B cell (primary cell): Measurements from ENCODE around the gene SCGB2B2. TPM values are rescaled to one million over a fixed set of nuclear protein-coding genes. Genes with fewer than 3 reads are reported as not detected.

Experiments
- ATAC-seq: fragments of 200-7000 bp; cut with Tn5 transposase; one replicate; pipeline ENCODE4 v1.10.0; 2021; ENCODE audit warnings: low read depth, mild to moderate bottlenecking, moderate number of reproducible peaks, moderate library complexity
- CTCF ChIA-PET: fragments of 350-600 bp; sonication (Branson Sonifier 250); formaldehyde crosslinking; loops from one replicate; lab custom pipeline; 2021; ENCODE audit warnings: antibody characterized with exemption, inconsistent platforms; lab: Charles Lee
- POLR2A ChIA-PET: fragments of 350-600 bp; sonication (Branson Sonifier 250); formaldehyde crosslinking; loops from one replicate; lab custom pipeline; 2021; ENCODE audit warnings: antibody characterized with exemption; lab: Charles Lee
- DNase-seq: peaks from one replicate; pipeline ENCODE4 v3.0.0; 2013
- H2AFZ ChIP-seq: 2 replicates; pipeline ENCODE4 v1.6.1; 2012; ENCODE audit warnings: mild to moderate bottlenecking, low read depth, low read length; ENCODE audit not compliant: insufficient read depth, poor library complexity, severe bottlenecking
- H3K27ac ChIP-seq, 2 donors: 1 replicate in 1 of 2; 2 replicates in 1 of 2; pipeline ENCODE4 v1.5.1; 2012 to 2013; ENCODE audit warnings: low read length in 2 of 2, mild to moderate bottlenecking in 2 of 2, moderate library complexity in 1 of 2
- H3K27me3 ChIP-seq, 4 experiments: fragments of 200-600 bp in 1 of 4; sonication (generic) in 1 of 4; replicated peaks in 1 of 4; 1 replicate in 2 of 4; 2 replicates in 2 of 4; pipeline versions ENCODE4 v1.6.1 to v1.7.0; 2013 to 2016; ENCODE audit warnings: low read length in 3 of 4, mild to moderate bottlenecking in 2 of 4, mixed read lengths in 1 of 4, moderate library complexity in 1 of 4; ENCODE audit not compliant: insufficient read depth in 4 of 4, control insufficient read depth in 3 of 4; ENCODE audit errors: control extremely low read depth in 1 of 4
- H3K36me3 ChIP-seq, 2 experiments: replicated peaks in 1 of 2; 1 replicate in 1 of 2; 2 replicates in 1 of 2; pipeline versions ENCODE4 v1.6.1 to v1.7.1; 2013; ENCODE audit warnings: low read length in 1 of 2; ENCODE audit not compliant: insufficient read depth in 2 of 2, control insufficient read depth in 1 of 2; ENCODE audit errors: control extremely low read depth in 1 of 2, extremely low read depth in 1 of 2
- H3K4me1 ChIP-seq, 2 donors: fragments of 200-600 bp in 1 of 2; sonication (generic) in 1 of 2; 1 replicate in 1 of 2; 2 replicates in 1 of 2; pipeline versions ENCODE4 v1.5.1 to v1.6.1; 2013 to 2017; ENCODE audit warnings: low read length in 2 of 2; ENCODE audit not compliant: control insufficient read depth in 2 of 2, insufficient read depth in 2 of 2
- H3K4me2 ChIP-seq: replicated peaks from 2 replicates; pipeline ENCODE3; 2012; ENCODE audit warnings: mild to moderate bottlenecking, low read depth, low read length; ENCODE audit not compliant: poor library complexity, severe bottlenecking
- H3K4me3 ChIP-seq, 5 experiments: fragments of 200-600 bp in 1 of 5; sonication (generic) in 1 of 5; 1 replicate in 3 of 5; 2 replicates in 2 of 5; pipeline versions ENCODE4 v1.5.1 to v1.7.0; 2011 to 2016; ENCODE audit warnings: low read length in 4 of 5, mild to moderate bottlenecking in 4 of 5, low read depth in 2 of 5, control low read depth in 1 of 5, moderate library complexity in 1 of 5; ENCODE audit not compliant: insufficient read depth in 1 of 5; ENCODE audit errors: control extremely low read depth in 1 of 5, extremely low read depth in 1 of 5
- H3K79me2 ChIP-seq: fragments of 200-600 bp; sonication (generic); one replicate; pipeline ENCODE4 v1.6.0; 2016; ENCODE audit warnings: low read length; ENCODE audit not compliant: control insufficient read depth, insufficient read depth
- H3K9ac ChIP-seq: fragments of 200-600 bp; sonication (generic); 2 replicates; pipeline ENCODE4 v1.6.1; 2017; ENCODE audit warnings: mild to moderate bottlenecking, low read length, moderate library complexity
- H3K9me3 ChIP-seq, 3 donors: one replicate each; pipeline versions ENCODE4 v1.6.1 to v1.7.1; 2013; ENCODE audit warnings: low read length in 2 of 3; ENCODE audit not compliant: control insufficient read depth in 2 of 3, insufficient read depth in 1 of 3; ENCODE audit errors: control extremely low read depth in 1 of 3
- H4K20me1 ChIP-seq: 2 replicates; pipeline ENCODE4 v1.6.0; 2012; ENCODE audit warnings: mild to moderate bottlenecking, low read length; ENCODE audit not compliant: insufficient read depth, control insufficient read depth, poor library complexity, severe bottlenecking
- H3K27ac Mint-ChIP-seq: one replicate; pipeline ENCODE4 v1.8.0; 2021; ENCODE audit warnings: mixed read lengths
- H3K27me3 Mint-ChIP-seq: one replicate; pipeline ENCODE4 v1.8.0; 2021; ENCODE audit warnings: mixed read lengths
- H3K4me1 Mint-ChIP-seq: one replicate; pipeline ENCODE4 v1.8.0; 2021; ENCODE audit warnings: mixed read lengths
- H3K4me3 Mint-ChIP-seq: one replicate; pipeline ENCODE4 v1.8.0; 2021; ENCODE audit warnings: mixed read lengths
- H3K9me3 Mint-ChIP-seq: one replicate; pipeline ENCODE4 v1.8.0; 2022; ENCODE audit warnings: mixed read lengths; ENCODE audit not compliant: insufficient read depth
- CTCF ChIP-seq: fragments of 200-600 bp; IDR thresholded peaks from one replicate; pipeline ENCODE4 v1.8.0; 2022; ENCODE audit warnings: antibody characterized with exemption, mild to moderate bottlenecking
- EZH2 ChIP-seq: IDR thresholded peaks from 2 replicates; pipeline ENCODE4 v1.6.1; 2012; ENCODE audit warnings: borderline replicate concordance, low read depth, mild to moderate bottlenecking, moderate library complexity, low read length; ENCODE audit not compliant: insufficient read depth, poor library complexity, severe bottlenecking
- WGBS: methylation state at CpG from one replicate; pipeline ENCODE4 v1.1.5; 2013; ENCODE audit warnings: missing lambda C conversion rate; ENCODE audit not compliant: insufficient coverage; 5-methylcytosine and 5-hydroxymethylcytosine counted together
- intact Hi-C: fragments of 100-400 bp; cut with micrococcal nuclease; formaldehyde crosslinking; loops from one replicate; pipeline ENCODE4 v1.10.0; 2022
- polyA plus RNA-seq: library from polyadenylated mRNA; depleted of rRNA; stranded (reverse); fragments of >200 nt; gene quantifications from 2 replicates; pipeline ENCODE4 v1.2.3, GENCODE V29; 2012
- total RNA-seq, 2 donors: library from RNA; stranded (reverse); fragments of 120-200 nt in 1 of 2; gene quantifications; 1 replicate in 1 of 2; 2 replicates in 1 of 2; pipeline versions ENCODE4 v1.2.3 to v1.2.4, GENCODE V29; 2013 to 2022

Gene SCGB2B2
- total and polyA plus RNA-seq, 2 donors (not counting 1 experiment from before 2014, with no cell fraction given): 0.21 to 0.91 TPM

DNA sequence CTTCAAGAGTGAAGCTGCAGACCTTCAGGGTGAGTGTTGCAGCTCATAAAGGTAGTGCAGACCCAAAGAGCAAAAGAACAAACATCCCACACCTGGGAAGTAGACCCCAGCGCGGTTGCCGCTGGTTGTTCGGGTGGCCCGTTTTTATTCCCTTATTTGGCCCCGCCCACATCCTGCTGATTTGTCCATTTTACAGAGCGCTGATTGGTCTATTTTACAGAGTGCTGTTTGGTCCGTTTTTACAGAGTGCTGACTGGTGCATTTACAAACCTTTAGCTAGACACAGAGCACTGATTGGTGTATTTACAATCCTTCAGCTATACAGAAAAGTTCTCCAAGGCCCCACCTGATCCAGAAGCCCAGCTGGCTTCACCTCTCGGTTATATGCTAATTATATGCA, 1.0 kb downstream of the SCGB2B2 start:
- H3K4me3 ChIP-seq: no peak overlapping the region
- WGBS: 99% methylated on average over 6 of the region's 9 CpGs
- ATAC-seq (no peak), DNase-seq (no peak)
- Mint-ChIP-seq H3K4me3 (peak overlapping the region; percentile 37), H3K27me3 (peaks cover 14% of the 10 kb centered on the region), H3K4me1 (peaks cover 25% of the 10 kb centered on the region), H3K27ac (peak overlapping the region; percentile 15), H3K9me3 (peaks cover 7% of the 10 kb centered on the region)
- H4K20me1 ChIP-seq: no peaks in the 10 kb centered on the region
- TF ChIP-seq EZH2 (no peak), CTCF (no peak)
- H3K4me1 ChIP-seq: peaks cover 13 to 17% of the 10 kb centered on the region in 2 donors
- no peak overlapping the region for H3K27ac ChIP-seq
- peaks cover 0 to 9% (median 1%) of the 10 kb centered on the region in 3 donors for H3K9me3 ChIP-seq
- peaks cover 7% of the 10 kb centered on the region for H3K79me2 ChIP-seq
- H3K9ac ChIP-seq: no peak overlapping the region
- H3K36me3 ChIP-seq: peaks cover 10 to 12% of the 10 kb centered on the region in 2 experiments
- intact Hi-C loops: loop anchor here (2.0 kb wide), 1 partner anchor 37 kb away; no protein-coding TSS in a partner anchor
- H2AFZ ChIP-seq: no peak overlapping the region
- ChIA-PET POLR2A (no interaction called here), CTCF (interaction anchor here (1.6 kb wide), 1 partner anchor 36 kb away, joined by 7 read pairs; no protein-coding TSS in a partner anchor)
- H3K4me2 ChIP-seq: no peak overlapping the region
- H3K27me3 ChIP-seq: peaks cover 0 to 16% (median 0%) of the 10 kb centered on the region in 4 experiments

GRCh38 chr19:34675250-34675649, 1.7 kb downstream of the SCGB2B2 start:
- H4K20me1 ChIP-seq: no peaks in the 10 kb centered on the region
- Mint-ChIP-seq H3K4me1 (peaks cover 25% of the 10 kb centered on the region), H3K27me3 (peaks cover 14% of the 10 kb centered on the region), H3K27ac (peak overlapping the region; percentile 15), H3K9me3 (peaks cover 7% of the 10 kb centered on the region), H3K4me3 (no peak overlapping the region)
- H3K9me3 ChIP-seq: peaks cover 0 to 9% (median 1%) of the 10 kb centered on the region in 3 donors
- peaks cover 7% of the 10 kb centered on the region for H3K79me2 ChIP-seq
- H3K4me1 ChIP-seq: peaks cover 13 to 17% of the 10 kb centered on the region in 2 donors
- no peak overlapping the region for H3K4me2 ChIP-seq
- ChIA-PET POLR2A (no interaction called here), CTCF (interaction anchor here (1.6 kb wide), 1 partner anchor 37 kb away, joined by 7 read pairs; no protein-coding TSS in a partner anchor)
- 95% methylated on average over 3 of the region's 3 CpGs for WGBS
- no peak overlapping the region for H3K9ac ChIP-seq
- TF ChIP-seq CTCF: no peak
- TF ChIP-seq EZH2: no peak
- H3K4me3 ChIP-seq: no peak overlapping the region
- no peak overlapping the region for H3K27ac ChIP-seq
- peaks cover 7 to 10% of the 10 kb centered on the region in 2 experiments for H3K36me3 ChIP-seq
- no peak for ATAC-seq
- peaks cover 0 to 16% (median 0%) of the 10 kb centered on the region in 4 experiments for H3K27me3 ChIP-seq
- DNase-seq: no peak
- intact Hi-C loops: no loop called here
- no peak overlapping the region for H2AFZ ChIP-seq
